Hair follicular keratinocyte (primary cell): ENCODE data around the gene ZFYVE16. TPM values are rescaled to one million over a fixed set of nuclear protein-coding genes. Genes with fewer than 3 reads are reported as not detected.

Experiments used
- total RNA-seq: library from RNA; depleted of rRNA; stranded (reverse); fragments of >200 nt; gene quantifications from 2 replicates; pipeline ENCODE4 v1.2.3, GENCODE V29; 2015

The ZFYVE16 gene
- total RNA-seq, result 11.7 and 13.1 TPM in 2 replicates

DNA sequence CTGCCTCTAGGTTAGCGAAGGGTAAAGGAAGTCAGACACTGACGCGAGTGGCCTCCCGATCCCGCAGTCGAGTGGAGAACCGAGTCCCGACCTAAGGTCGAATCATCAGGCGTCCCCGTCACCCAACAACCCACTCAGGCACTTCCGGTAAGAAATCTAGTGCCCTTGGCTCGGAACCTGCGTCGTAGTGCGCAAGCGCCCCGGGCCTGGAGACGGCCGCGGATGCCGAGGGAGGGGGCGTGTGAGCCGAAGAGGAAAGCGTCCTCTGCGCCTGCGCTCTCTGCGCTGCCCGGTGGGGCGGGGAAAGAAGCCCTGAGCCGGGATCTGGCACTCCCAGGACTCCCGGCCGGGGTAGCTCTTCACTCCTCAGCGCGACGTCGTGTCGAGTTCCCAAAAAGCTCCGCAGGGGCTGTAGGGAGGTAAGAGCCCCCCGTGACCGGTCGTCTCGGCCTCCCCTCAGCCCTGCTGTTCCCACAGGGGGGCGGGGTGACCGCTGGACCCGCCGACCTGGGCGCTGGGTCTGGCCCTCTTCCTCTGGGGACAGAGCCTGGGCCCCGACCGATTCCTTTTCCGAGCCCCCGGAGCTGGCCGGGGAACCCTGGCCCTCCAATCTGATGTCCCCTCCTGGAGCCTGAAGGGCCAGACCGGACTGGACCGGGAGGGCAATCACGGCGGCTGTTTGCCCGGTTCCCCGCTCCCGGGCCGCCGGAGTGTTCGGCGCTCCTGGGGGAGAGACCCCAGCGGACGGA, at the start of gene ZFYVE16:
TSS of gene ZFYVE16 (plus strand) at position 330 of the 749 bp plus-strand sequence. CDS start 26,084 bp downstream, outside the sequence.

DNA sequence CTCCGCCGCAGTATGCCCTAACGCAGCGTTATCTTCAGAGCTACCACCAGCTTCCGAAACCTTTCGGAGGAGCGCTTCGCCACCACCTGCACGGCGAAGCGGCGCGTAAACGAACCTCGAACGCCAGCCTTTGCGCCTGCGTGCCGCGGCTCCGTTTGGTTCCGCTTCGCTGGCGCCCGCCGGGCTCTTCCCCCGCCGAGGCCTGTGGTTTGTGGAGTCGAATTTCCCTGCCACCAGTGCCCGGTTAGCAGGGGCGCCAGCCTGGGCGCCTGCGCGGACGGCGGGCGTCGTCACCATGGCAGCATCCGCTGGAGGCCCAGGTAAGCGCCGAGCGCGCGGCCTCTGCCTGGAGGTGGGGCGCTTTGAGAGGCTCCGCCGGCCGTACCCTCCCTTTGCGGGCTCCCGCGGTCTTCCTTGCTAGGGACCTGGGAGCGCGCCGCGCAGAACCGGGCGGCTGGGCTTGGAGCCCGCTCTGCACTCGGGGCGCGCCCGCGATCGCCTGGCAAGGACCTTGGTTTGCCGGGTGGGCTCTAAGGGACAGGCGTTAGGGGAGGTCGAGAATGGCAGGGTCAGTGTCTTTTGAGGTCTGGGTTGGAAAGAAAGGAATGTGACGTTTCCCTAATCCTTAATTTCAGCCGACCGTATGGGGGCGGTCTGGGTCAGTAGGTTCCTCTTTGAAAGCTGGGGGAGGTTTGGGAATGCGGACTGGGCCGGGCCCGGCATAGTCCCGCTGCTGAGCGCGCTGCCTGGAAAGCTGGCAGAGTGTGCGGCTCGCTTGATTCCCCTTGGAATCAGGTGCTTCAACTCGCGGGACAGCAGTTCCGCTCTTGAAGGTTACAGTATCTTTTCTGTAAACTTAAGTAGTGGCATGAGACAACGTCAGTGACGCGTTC, 80.2 kb downstream of the ZFYVE16 start, which contains the start of gene FAM151B:
TSS of gene FAM151B (plus strand) at position 272 of the 893 bp plus-strand sequence. CDS start at position 296, 24 bp downstream.

Other genes with a start within 250 kb of the ZFYVE16 start
- 16.3 and 21.3 TPM in 2 replicates for gene SERINC5, start 152.0 kb upstream of the ZFYVE16 start, total RNA-seq
- gene SPZ1, start 88.1 kb upstream of the ZFYVE16 start, total RNA-seq, result not detected in 2 replicates
- gene FAM151B, start 80.0 kb downstream of the ZFYVE16 start, total RNA-seq, result 0.19 and 1.2 TPM in 2 replicates
- gene ANKRD34B, start 162.2 kb downstream of the ZFYVE16 start, total RNA-seq, result not detected in 2 replicates
- gene MSH3, start 246.6 kb downstream of the ZFYVE16 start, total RNA-seq, result 9.3 and 12.4 TPM in 2 replicates
- 14.0 and 45.8 TPM in 2 replicates for gene DHFR, start 246.9 kb downstream of the ZFYVE16 start, total RNA-seq